ENCODE results near the gene ENPP7. TPM values are rescaled to one million over a fixed set of nuclear protein-coding genes. Genes with fewer than 3 reads are reported as not detected.

Gene ENPP7
- total RNA-seq, 6 donors from 2014 or later: 0.27 TPM; not detected in 5

- no peak overlapping the region for H3K27ac ChIP-seq
- peaks cover 3 to 7% (median 5%) of the 10 kb centered on the region in 4 donors for H3K4me1 ChIP-seq
- peaks cover 0 to under 1% (median 0%) of the 10 kb centered on the region in 4 donors for H3K27me3 ChIP-seq
- peak; percentile 7 to 12 for ATAC-seq (ENCODE audit: low FRiP score in 2 of 2)
- TF ChIP-seq, protein P1, sequence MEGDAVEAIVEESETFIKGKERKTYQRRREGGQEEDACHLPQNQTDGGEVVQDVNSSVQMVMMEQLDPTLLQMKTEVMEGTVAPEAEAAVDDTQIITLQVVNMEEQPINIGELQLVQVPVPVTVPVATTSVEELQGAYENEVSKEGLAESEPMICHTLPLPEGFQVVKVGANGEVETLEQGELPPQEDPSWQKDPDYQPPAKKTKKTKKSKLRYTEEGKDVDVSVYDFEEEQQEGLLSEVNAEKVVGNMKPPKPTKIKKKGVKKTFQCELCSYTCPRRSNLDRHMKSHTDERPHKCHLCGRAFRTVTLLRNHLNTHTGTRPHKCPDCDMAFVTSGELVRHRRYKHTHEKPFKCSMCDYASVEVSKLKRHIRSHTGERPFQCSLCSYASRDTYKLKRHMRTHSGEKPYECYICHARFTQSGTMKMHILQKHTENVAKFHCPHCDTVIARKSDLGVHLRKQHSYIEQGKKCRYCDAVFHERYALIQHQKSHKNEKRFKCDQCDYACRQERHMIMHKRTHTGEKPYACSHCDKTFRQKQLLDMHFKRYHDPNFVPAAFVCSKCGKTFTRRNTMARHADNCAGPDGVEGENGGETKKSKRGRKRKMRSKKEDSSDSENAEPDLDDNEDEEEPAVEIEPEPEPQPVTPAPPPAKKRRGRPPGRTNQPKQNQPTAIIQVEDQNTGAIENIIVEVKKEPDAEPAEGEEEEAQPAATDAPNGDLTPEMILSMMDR (IDR thresholded peaks at IDR 0.05): no peak
- TF ChIP-seq POLR2A (IDR thresholded peaks at IDR 0.05) (no peak), EP300 (IDR thresholded peaks at IDR 0.05) (no peak), POLR2AphosphoS5 (IDR thresholded peaks at IDR 0.05) (no peak)
- H3K4me3 ChIP-seq: no peak overlapping the region
- no peaks in the 10 kb centered on the region for H3K36me3 ChIP-seq
- 70 to 74% methylated on average over 2 to 25 of the region's 25 CpGs for WGBS, 2 donors
- no peaks in the 10 kb centered on the region for H3K9me3 ChIP-seq
- no peak for DNase-seq
Measured at GRCh38 chr17:79706931-79707850, 23.6 kb upstream of the ENPP7 start.

- ATAC-seq (ENCODE audit: low FRiP score in 2 of 2) (peak; percentile 16 to 62), DNase-seq (peak in 1 of 2 donors; percentile 72)
- Histone ChIP-seq H3K4me3 (no peak overlapping the region), H3K9me3 (no peaks in the 10 kb centered on the region), H3K27ac (no peak overlapping the region), H3K36me3 (no peaks in the 10 kb centered on the region), H3K4me1 (peaks cover 3 to 7% (median 5%) of the 10 kb centered on the region in 4 donors), H3K27me3 (no peaks in the 10 kb centered on the region)
- TF ChIP-seq, protein P1 (IDR thresholded peaks at IDR 0.05): peak; percentile 58 to 81 (median 65)
- no peak for TF ChIP-seq POLR2A (IDR thresholded peaks at IDR 0.05)
- no peak for TF ChIP-seq POLR2AphosphoS5 (IDR thresholded peaks at IDR 0.05)
- TF ChIP-seq EP300 (IDR thresholded peaks at IDR 0.05): no peak
- WGBS, 2 donors: 19 to 31% methylated on average over 10 to 35 of the region's 35 CpGs
Measured at GRCh38 chr17:79707931-79708891, 22.5 kb upstream of the ENPP7 start.

DNA sequence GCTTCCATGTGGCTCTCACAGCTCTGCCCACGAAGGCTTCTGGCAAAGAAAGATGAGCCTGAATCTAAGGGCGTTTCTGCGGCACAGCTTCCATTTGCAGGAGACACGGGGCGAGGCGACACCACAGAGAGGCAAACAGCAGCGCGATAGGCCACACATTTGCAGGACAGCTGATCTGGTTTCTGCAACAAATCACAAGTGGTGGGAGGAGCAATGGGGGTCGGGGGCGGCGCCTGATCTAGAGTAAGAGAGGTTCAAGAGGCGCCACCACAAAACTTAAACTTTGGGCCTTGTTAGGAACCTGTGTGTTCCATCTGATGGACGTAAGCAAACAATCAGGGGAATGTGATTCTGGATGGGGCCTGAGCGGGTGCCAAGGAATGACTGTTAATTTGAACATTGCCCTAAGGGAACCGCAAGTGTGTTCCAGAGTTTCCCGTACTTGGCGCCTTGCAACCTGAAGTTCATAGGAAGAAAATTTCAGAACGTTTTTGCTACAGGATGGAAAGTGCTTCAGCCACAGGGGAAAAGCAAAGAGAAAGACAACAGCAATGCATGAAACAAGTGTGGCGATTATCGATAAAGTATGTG is 18.9 kb upstream of the ENPP7 start:
- no peak for DNase-seq
- Histone ChIP-seq H3K36me3 (no peaks in the 10 kb centered on the region), H3K27me3 (no peaks in the 10 kb centered on the region), H3K4me1 (peaks cover 4 to 7% (median 6%) of the 10 kb centered on the region in 4 donors), H3K4me3 (no peak overlapping the region), H3K9me3 (no peaks in the 10 kb centered on the region), H3K27ac (no peak overlapping the region)
- no peak for ATAC-seq (ENCODE audit: low FRiP score in 2 of 2)
- 84 to 86% methylated on average over 20 of the region's 20 CpGs for WGBS, 2 donors
- no peak for TF ChIP-seq POLR2A (IDR thresholded peaks at IDR 0.05)
- no peak for TF ChIP-seq EP300 (IDR thresholded peaks at IDR 0.05)
- TF ChIP-seq POLR2AphosphoS5 (IDR thresholded peaks at IDR 0.05): no peak
- TF ChIP-seq, protein P1 (IDR thresholded peaks at IDR 0.05): no peak

DNA sequence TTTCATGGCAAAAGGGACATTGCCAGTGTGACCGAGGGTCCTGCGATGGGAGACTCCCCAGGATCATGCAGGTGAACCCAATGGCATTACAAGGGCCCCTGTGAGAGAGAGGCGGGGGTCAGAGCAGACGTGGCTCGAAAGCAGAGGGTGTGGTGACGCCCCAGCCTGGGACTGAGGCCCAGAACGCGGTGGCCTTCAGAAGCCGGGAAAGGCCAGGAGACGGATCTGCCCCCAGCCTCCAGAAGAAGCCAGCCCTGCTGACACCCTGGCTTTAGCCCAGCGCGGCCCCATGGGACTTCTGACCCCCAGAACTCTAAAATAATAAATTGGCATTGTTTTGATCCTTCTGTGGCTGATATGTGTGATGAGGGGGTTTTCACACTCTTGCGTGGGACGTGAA is 17.4 kb upstream of the ENPP7 start:
- TF ChIP-seq EP300 (IDR thresholded peaks at IDR 0.05) (no peak), POLR2A (IDR thresholded peaks at IDR 0.05) (no peak), POLR2AphosphoS5 (IDR thresholded peaks at IDR 0.05) (no peak)
- TF ChIP-seq, protein P1 (IDR thresholded peaks at IDR 0.05): no peak
- Histone ChIP-seq H3K27me3 (no peaks in the 10 kb centered on the region), H3K4me3 (no peak overlapping the region), H3K4me1 (peaks cover 2 to 4% (median 3%) of the 10 kb centered on the region in 4 donors), H3K27ac (no peak overlapping the region), H3K9me3 (no peaks in the 10 kb centered on the region), H3K36me3 (no peaks in the 10 kb centered on the region)
- WGBS, 2 donors: 81 to 83% methylated on average over 9 to 14 of the region's 14 CpGs
- no peak for ATAC-seq (ENCODE audit: low FRiP score in 2 of 2)
- no peak for DNase-seq
